Measurements from ENCODE around the gene TPI1.

The TPI1 gene

DNA sequence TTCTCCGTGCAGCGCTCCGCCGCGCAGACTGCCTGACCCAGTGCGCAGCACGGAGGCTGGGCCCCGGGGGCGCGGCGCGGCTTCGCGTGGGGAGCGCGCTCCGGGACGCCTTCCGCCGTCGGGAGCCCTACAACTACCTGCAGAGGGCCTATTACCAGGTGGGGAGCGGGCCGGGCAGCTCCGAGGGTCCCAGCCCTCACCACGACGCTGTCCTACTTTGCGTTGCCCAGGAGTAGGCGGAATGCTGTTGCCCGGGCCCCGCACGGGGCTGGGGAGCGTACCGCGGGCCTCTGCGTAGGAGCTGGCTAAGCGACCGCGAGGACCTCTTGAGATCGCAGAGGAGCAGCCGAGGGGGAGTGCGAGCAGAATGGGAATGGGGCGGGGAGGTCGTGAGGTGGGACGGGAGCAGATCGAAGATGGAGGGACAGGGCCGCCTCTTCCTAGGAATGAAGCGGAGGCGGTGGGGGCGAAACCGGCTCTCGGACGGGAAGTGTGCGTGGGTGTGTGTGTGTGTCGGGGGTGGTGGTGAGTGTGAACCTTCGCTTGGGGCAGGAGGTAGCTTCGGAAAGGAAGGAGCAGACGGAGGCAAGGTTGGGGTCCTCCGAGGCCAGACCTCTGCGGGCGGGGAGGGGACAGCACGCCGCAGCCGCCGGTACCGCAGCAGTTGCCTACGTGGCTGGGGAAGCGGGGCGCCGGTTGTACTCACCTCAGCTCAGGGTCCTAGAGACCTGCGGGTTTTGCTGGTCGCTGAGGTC, 38.4 kb upstream of the TPI1 start:
- DNase-seq (ENCODE audit: low spot score) = no peak

DNA sequence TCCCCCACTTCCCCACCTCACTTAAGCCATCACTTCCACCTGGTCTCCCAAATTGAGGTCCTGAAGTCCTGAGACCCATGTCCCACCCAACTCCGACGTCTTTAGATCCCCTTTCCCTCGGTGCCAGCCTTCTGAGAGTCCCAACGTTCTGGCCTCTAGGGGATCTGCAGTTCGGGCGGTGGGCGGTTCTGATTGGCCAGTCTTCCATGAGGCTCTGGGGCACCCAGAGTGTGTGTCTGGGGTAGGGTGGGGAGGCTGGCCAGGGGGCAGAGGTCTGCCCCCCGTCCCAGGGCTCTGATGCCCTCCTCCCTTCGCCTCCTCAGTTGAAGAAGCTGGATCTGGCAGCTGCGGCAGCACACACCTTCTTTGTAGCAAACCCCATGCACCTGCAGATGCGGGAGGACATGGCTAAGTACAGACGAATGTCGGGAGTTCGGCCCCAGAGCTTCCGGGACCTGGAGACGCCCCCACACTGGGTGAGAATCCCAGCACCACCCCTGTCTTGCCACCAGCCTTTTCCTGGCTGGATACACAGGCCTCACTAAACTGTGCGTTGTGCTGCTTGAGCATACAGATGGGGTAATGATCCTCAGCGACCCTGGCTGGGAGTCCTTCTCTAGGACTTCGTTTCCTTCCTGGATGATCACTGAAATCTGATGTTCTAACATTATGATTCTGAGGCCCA, 37.7 kb upstream of the TPI1 start:
- no peak for DNase-seq (ENCODE audit: low spot score)

DNA sequence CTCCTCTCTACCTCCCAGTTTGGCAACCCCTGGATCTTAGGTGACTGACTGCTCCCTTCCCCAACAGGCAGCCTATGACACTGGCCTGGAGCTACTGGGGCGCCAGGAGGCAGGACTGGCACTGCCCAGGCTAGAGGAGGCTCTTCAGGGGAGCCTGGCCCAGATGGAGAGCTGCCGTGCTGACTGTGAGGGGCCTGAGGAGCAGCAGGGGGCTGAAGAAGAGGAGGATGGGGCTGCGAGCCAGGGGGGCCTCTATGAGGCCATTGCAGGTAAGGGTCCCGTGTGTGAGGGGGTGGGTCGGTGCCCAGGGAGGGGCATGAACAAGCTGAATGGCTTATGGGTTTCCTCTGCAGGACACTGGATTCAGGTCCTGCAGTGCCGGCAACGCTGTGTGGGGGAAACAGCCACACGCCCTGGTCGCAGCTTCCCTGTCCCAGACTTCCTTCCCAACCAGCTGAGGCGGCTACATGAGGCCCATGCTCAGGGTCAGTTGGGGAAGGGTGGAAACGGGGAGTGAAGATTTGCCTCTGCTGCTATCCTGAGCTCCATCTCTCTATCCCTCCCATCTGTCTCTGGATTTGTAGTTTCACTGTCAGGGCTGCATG, 36.9 kb upstream of the TPI1 start:
- DNase-seq (ENCODE audit: low spot score) = no peak

GRCh38 chr12:6830999-6831398, 36.3 kb upstream of the TPI1 start:
- no peak for DNase-seq (ENCODE audit: low spot score)

- no peak for DNase-seq (ENCODE audit: low spot score)
These were observed 35.8 kb upstream of the TPI1 start for GRCh38 chr12:6831450-6831995.

DNA sequence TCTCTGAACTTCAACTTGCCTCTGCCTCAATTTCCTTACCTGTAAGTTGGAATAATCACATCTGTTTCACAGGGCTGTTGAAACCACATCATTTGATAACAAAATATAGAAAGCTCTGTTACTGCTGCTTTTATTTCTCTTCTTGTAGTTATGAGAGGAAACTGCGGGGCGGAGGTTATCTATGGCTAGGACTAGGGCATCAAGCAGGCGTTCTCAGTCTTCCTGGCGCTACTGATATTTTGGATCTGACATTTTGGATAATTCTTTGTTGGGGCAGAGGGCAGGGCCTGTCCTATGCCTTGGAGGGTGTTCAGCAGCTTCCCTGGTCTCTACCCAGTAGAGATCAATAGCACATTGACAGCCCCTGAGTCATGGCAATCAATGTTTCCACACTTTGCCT, 35.2 kb upstream of the TPI1 start:
- DNase-seq (ENCODE audit: low spot score) = no peak

DNA sequence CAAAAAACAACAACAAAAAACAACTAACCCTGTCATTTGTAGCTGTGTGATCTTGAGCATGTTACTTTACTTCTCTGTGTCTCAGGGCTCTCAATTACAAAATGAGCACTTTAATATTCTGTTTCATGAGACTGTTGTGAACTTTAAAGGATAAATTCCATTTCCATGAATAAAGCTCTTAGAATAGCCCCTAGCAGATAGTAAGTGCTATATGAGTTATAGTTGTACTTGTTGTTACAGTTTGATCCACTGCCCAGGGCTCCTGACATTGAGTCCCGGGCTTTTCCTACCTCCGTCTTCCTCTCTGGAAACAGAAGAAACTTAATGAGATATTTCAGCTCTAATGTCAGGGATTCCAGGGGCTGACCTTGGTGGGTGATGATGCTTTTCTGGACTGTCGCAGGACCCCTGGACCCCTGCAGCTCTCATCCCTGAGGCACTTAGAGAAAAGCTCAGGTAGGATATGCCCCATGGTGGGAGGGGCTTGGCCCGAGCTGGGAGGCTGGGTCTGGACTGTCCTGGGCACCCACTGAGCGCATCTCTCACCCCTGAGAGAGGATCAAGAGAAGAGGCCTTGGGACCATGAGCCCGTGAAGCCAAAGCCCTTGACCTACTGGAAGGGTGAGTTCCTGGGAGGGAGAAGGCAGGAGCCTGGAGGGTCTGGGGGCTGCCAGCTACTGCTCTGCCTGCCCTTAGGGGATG, 34.0 kb upstream of the TPI1 start:
- DNase-seq (ENCODE audit: low spot score) = no peak

DNA sequence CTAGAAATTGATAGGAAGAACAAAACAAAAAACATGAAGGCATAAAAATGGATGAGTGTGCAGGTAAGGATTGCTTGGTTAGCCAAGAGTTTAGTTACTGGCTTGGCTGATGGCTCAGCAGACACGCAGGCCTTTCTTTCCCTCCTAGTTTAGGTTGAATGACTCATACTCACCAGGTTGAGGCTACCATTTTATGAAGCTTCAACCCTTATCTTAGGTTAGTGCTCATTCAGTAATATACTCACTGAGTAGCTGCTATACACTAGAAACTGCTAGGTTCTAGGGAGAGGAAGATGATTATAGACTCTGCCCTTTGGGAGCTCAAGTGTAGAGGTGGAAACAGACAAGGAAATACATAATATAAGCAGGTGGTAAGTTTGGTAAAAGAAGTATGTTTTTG, 33.1 kb upstream of the TPI1 start:
- no peak for DNase-seq (ENCODE audit: low spot score)

GRCh38 chr12:6834873-6835272, 32.5 kb upstream of the TPI1 start:
- DNase-seq (ENCODE audit: low spot score) = peak; percentile 78

GRCh38 chr12:6836851-6837250, 30.5 kb upstream of the TPI1 start:
- no peak for DNase-seq (ENCODE audit: low spot score)

- DNase-seq (ENCODE audit: low spot score) = no peak
These were observed 29.8 kb upstream of the TPI1 start for GRCh38 chr12:6837370-6838060.

DNA sequence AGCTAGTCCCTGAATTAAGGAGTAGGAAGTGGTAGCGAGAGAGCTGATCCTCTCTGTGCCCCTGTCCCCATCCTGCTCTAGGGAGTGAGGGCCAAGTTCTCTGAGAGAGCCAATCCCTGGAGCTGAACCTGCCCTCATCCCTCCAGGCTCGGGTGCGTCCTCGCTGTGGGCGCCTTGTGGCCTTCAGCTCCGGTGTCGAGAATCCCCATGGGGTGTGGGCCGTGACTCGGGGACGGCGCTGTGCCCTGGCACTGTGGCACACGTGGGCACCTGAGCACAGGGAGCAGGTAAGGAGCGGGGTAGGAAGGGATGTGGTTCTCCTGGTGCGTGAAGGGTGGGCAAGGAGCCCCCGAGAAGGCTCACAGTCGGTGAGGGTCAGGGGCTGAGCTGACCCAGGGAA, 28.5 kb upstream of the TPI1 start:
- no peak for DNase-seq (ENCODE audit: low spot score)

- no peak for DNase-seq (ENCODE audit: low spot score)
These were observed 27.7 kb upstream of the TPI1 start for GRCh38 chr12:6839482-6840201.

GRCh38 chr12:6840330-6840729, 27.0 kb upstream of the TPI1 start:
- DNase-seq (ENCODE audit: low spot score) = no peak

DNA sequence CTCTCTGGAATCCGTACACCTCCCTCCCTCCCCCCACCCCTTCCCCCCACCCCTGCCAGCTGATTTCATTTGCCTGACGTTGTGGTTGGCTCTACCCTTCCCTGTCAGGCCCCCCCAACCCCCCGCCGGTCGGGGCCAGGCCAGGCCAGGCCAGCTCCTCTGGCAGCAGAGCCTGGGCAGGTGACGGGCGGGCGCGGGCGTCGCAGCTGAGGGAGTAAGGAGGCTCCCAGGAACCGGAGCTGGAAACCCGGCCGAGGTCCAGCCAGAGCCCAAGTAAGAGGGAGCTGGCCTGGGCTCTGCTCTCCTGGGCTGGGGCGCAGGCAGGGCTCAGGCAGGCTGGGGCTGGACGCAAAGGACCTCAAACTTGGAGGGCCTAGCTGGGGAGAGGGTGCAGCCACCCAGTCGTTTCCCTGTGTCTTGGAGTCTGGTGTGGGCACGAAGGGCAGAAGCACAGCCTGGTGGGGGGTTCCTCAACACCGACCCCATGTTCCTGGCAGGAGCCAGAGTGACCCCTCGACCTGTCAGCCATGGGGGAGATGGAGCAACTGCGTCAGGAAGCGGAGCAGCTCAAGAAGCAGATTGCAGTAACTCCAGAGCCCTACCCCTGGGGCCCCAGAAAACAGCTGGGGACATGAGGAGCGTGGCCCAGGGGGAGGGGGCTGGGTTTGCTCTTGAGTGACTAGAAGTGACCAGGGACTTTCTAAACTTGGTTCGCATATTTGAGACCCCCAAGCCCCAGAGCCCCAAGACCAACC, 26.4 kb upstream of the TPI1 start, which contains the start of gene GNB3:
TSS of gene GNB3 (plus strand) at position 165 of the 755 bp plus-strand sequence. CDS start at position 528, 363 bp downstream.
- no peak for DNase-seq (ENCODE audit: low spot score)

DNA sequence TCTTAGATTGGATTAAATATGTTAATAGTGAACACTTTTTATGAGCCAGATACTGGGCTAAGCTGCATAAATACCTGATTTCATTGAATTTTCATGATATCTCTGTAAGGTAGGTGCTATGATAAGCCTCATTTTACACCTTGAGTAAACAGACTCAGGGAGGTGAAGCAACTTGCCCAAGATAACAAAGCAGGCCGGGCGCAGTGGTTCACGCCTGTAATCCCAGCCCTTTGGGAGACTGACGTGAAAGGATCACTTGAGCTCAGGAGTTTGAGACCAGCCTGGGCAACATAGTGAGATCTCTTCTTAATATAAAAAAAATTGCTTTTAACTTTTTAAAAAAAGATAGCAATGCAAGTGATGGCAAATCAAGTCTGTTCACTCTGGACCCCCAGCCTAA, 25.3 kb upstream of the TPI1 start:
- DNase-seq (ENCODE audit: low spot score) = no peak

DNA sequence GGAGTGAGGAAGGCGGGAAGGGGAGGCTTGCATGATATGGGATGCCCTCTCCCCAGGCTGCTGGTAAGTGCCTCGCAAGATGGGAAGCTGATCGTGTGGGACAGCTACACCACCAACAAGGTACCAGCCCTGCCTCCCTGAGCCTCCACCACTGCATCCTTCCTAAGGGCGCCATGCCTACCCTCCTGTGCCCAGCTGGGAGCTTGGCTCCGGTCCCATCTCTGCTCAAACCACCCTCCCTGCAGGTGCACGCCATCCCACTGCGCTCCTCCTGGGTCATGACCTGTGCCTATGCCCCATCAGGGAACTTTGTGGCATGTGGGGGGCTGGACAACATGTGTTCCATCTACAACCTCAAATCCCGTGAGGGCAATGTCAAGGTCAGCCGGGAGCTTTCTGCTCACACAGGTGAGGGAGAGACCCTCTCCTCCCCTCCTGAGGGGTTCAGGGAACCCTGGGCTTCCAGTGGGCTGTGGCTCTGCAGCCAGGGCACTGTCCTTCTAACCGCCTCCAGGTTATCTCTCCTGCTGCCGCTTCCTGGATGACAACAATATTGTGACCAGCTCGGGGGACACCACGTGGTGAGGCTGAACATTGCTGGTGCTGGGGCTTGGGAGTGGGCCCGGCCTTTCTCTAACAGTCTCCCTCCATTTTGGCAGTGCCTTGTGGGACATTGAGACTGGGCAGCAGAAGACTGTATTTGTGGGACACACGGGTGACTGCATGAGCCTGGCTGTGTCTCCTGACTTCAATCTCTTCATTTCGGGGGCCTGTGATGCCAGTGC, 24.0 kb upstream of the TPI1 start:
- no peak for DNase-seq (ENCODE audit: low spot score)

GRCh38 chr12:6845395-6845794, 21.9 kb upstream of the TPI1 start:
- no peak for DNase-seq (ENCODE audit: low spot score)

- no peak for DNase-seq (ENCODE audit: low spot score)
These were observed 20.9 kb upstream of the TPI1 start for GRCh38 chr12:6846316-6846869.
